Mesodermal cell (in vitro differentiated cells): Measurements from ENCODE around the gene MAN1C1.

Experiments
- H3K27ac ChIP-seq: 2 replicates; pipeline ENCODE4 v1.7.0; 2013; ENCODE audit warnings: mild to moderate bottlenecking, low read depth, low read length, moderate library complexity; ENCODE audit not compliant: severe bottlenecking
- H3K36me3 ChIP-seq: 2 replicates; pipeline ENCODE4 v1.7.1; 2013; ENCODE audit warnings: mild to moderate bottlenecking, low read length, moderate library complexity; ENCODE audit not compliant: control insufficient read depth, insufficient read depth
- H3K4me1 ChIP-seq: one replicate; pipeline ENCODE4 v1.7.1; 2013; ENCODE audit warnings: mild to moderate bottlenecking, low read length; ENCODE audit not compliant: insufficient read depth, control insufficient read depth, poor library complexity, severe bottlenecking
- H3K4me3 ChIP-seq: 2 replicates; pipeline ENCODE4 v1.7.0; 2013; ENCODE audit warnings: low read length, control low read depth, mild to moderate bottlenecking; ENCODE audit not compliant: insufficient read depth, poor library complexity, severe bottlenecking; ENCODE audit errors: extremely low read depth
- H3K9me3 ChIP-seq: 2 replicates; pipeline ENCODE4 v1.7.1; 2013; ENCODE audit warnings: mild to moderate bottlenecking, low read length, moderate library complexity; ENCODE audit not compliant: control insufficient read depth
- WGBS, 2 experiments: methylation state at CpG; one replicate each; pipeline ENCODE4 v1.1.5; 2013; ENCODE audit warnings: missing lambda C conversion rate in 2 of 2; ENCODE audit not compliant: insufficient coverage in 2 of 2; 5-methylcytosine and 5-hydroxymethylcytosine counted together

MAN1C1 gene

DNA sequence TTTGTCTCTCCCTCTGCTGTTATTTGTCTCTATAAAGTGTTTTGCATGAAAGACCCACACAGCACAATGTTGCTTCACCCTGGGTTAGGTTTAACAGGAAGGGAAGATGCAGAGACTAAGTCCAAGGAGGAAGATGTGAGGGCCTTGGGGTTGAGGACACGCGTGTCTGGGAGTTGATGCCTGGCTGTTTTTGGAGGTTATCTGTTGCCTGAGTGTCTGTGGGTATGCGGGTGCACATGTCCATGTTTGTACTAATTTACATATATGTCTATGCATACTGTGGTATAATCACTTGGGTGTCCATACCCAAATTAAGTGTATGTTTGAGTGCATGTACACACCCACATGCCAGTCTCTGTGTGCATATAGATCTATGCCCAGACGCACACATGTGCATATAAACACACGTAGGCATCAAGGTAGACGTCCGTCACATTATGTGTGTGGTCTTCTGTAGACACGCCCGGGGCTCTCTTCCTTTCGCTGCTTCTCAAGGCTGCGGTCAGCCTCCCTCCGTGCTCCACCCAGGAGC lies 962 bp upstream of the MAN1C1 start:
- H3K27ac ChIP-seq: no peak overlapping the region
- no peaks in the 10 kb centered on the region for H3K36me3 ChIP-seq
- H3K4me1 ChIP-seq: peaks cover 10% of the 10 kb centered on the region
- peak overlapping the region; percentile 49 for H3K4me3 ChIP-seq
- 20 to 28% methylated on average over 9 to 10 of the region's 12 CpGs for WGBS, 2 experiments
- H3K9me3 ChIP-seq: no peaks in the 10 kb centered on the region

DNA sequence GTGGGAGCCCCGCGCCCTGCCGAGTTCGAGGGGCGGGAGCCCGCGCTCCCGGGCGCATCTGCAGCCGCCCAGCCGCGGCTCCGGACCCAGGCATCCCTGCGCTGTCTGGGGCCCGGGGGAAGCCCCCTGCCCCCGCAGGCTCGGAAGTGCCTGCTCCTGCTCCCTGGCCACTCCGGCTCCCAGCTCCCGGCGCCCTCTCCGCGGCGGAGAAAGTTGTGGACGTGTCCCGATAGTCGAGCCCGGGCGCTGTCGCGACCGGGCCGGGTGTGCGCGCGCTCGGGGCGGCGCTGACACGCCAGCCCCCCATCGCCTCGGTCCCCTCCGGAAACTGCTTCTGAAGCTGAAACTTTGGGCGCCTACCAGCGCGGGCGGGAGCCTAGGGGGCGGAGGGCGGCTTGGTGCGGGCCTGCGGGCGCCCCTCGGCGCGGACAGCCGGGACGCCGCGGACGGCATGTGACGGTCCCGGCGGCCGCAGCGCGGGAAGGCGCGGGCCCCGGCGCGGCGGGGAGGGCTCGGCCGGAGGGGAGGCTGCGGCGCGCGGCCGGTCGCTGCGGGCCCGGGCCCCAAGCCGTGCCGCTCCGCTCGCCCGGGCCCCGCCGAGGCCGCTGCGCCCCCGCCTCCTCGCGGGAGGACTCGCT lies 515 bp downstream of the MAN1C1 start:
- H3K36me3 ChIP-seq: no peaks in the 10 kb centered on the region
- no peak overlapping the region for H3K27ac ChIP-seq
- peaks cover 10% of the 10 kb centered on the region for H3K4me1 ChIP-seq
- peak overlapping the region; percentile 56 for H3K4me3 ChIP-seq
- no peaks in the 10 kb centered on the region for H3K9me3 ChIP-seq
- 0 to 1% methylated on average over 93 of the region's 94 CpGs for WGBS, 2 experiments

DNA sequence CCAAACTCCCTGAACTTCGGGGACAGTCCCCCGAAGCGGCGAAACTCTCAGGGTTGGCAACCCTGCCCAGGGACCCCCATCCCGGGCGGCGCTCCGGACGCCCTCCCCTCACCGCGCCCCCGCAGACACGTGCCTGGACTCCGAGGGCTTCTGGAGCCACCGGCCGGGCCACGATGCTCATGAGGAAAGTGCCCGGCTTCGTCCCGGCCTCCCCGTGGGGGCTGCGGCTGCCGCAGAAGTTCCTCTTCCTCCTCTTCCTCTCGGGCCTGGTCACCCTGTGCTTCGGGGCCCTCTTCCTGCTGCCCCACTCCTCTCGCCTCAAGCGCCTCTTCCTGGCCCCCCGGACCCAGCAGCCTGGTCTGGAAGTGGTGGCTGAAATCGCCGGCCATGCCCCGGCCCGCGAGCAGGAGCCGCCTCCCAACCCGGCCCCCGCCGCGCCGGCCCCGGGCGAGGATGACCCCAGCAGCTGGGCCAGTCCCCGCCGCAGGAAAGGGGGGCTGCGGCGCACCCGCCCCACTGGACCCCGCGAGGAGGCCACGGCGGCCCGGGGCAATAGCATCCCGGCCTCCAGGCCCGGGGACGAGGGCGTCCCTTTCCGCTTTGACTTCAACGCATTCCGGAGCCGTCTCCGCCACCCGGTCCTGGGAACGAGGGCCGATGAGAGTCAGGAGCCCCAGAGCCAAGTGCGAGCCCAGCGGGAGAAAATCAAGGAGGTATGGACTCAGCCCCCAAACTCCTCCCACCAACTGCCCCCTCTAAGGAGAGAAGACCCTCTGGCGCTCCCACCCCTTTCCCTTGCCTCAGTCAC lies 1.2 kb downstream of the MAN1C1 start:
- no peaks in the 10 kb centered on the region for H3K9me3 ChIP-seq
- no peak overlapping the region for H3K27ac ChIP-seq
- H3K4me1 ChIP-seq: peaks cover 10% of the 10 kb centered on the region
- H3K36me3 ChIP-seq: no peaks in the 10 kb centered on the region
- H3K4me3 ChIP-seq: peak overlapping the region; percentile 35
- WGBS, 2 experiments: 3 to 4% methylated on average over 52 to 64 of the region's 66 CpGs

DNA sequence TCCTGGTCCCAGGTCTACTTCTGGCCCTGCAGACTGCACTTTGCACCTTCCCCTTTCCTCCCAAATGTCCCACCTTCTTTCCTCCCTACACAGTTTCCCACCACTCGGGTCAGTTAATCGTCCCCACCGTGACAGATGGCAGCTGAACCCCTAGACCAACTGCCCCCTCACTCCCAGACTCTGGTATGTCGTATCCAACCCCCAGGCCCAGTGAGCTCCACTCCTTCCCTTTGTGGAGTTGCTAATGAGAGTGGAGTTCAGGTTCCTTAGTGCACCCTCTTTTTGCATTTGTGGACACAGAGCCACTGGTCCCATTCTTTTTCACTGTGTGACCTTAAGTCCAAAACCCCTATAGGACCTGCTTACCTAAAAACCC lies 1.8 kb downstream of the MAN1C1 start:
- Histone ChIP-seq H3K4me3 (no peak overlapping the region), H3K4me1 (peaks cover 10% of the 10 kb centered on the region), H3K36me3 (no peaks in the 10 kb centered on the region)

DNA sequence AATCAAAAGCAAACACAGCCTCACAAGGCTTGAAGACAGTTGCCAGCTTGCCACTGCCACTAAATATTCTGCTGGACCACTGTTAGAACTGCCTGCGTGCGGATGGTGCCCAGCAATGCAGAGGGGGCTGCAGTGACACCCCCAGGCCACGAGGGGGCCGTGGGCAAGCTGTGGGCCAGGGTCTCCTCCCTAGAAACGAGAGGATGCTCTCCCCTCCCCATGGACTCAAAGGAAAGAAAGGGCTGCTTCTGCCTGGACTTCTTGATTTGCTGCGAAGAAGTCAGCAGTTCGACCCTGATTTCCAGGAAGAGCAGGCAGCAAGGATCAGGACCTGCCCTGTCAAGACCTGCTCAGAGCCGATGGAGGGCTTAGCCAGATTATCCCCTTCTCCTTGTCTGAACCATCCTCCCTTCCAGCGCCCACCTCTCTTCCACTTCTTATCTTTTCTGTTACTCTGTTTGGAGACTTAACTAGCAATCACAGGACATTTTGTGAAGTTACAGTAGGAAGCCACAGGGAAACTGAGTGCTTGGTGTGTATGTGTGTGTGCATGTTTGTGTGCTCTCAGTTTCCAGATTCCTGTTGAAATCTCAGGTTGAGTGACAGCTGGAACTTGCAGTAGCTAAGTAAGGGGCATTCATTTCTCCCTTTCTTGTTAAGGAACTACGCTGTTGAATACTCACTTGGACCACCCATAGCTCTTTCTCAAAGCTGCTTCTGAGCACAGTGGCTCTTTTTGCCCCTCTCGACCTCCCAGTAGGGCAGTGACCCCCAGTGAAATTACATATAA lies 2.7 kb downstream of the MAN1C1 start:
- H3K27ac ChIP-seq: no peak overlapping the region
- no peak overlapping the region for H3K4me3 ChIP-seq
- no peaks in the 10 kb centered on the region for H3K9me3 ChIP-seq
- peaks cover 10% of the 10 kb centered on the region for H3K4me1 ChIP-seq
- H3K36me3 ChIP-seq: no peaks in the 10 kb centered on the region
- 21 to 26% methylated on average over 8 to 9 of the region's 11 CpGs for WGBS, 2 experiments

More for the DNA sequence above, 1.8 kb downstream of the MAN1C1 start:
- Histone ChIP-seq H3K9me3 (no peaks in the 10 kb centered on the region), H3K27ac (no peak overlapping the region)
- WGBS, 2 experiments: 0 to 40% methylated on average over 1 to 4 of the region's 4 CpGs

GRCh38 chr1:25620211-25620610 lies 3.6 kb downstream of the MAN1C1 start:
- H3K4me3 ChIP-seq: no peak overlapping the region
- H3K9me3 ChIP-seq: no peaks in the 10 kb centered on the region
- H3K27ac ChIP-seq: no peak overlapping the region
- no peaks in the 10 kb centered on the region for H3K36me3 ChIP-seq
- 92% methylated on average over 3 of the region's 4 CpGs; no CpG with 5 or more reads in 1 of the 2 experiments for WGBS, 2 experiments
- H3K4me1 ChIP-seq: peaks cover 10% of the 10 kb centered on the region

DNA sequence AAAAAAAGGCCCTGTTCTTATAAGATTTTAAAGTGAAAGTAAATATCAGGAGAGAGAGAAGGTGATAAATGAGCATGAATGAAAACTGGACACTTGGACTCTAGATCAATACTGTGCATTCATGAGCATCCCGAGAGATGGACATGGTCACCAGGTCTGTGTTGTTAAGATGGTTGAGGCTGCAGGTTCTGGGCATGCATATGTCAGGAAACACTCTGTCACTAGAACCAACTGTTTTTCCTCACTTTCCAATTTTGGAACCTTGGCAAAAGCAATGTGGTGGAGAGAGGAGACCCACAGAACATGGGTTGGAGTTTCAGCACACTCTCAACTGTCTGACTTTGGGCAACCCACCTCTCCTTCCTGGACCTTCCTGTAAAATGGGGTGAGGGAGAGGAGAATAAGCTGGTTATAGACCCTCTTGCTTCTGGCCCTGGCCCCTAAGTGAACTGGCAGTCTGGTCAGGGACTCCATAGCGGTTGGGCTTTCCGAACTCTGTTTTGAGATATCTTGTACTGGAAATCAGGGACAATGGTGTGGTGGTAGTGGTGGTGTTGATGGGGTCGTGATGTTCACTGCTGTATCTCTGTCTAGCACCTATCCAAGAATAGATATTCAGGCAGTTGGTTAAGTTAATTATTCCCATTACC lies 4.2 kb downstream of the MAN1C1 start:
- H3K4me1 ChIP-seq: peaks cover 8% of the 10 kb centered on the region
- H3K4me3 ChIP-seq: no peak overlapping the region
- 80 to 100% methylated on average over 1 to 2 of the region's 4 CpGs for WGBS, 2 experiments
- H3K9me3 ChIP-seq: no peaks in the 10 kb centered on the region
- H3K27ac ChIP-seq: no peak overlapping the region
- no peaks in the 10 kb centered on the region for H3K36me3 ChIP-seq

GRCh38 chr1:25621876-25622275 lies 5.3 kb downstream of the MAN1C1 start:
- no peaks in the 10 kb centered on the region for H3K9me3 ChIP-seq
- H3K4me3 ChIP-seq: no peak overlapping the region
- no peak overlapping the region for H3K27ac ChIP-seq
- WGBS, 2 experiments: 69 to 92% methylated on average over 2 to 5 of the region's 5 CpGs
- H3K36me3 ChIP-seq: no peaks in the 10 kb centered on the region
- H3K4me1 ChIP-seq: peaks cover 4% of the 10 kb centered on the region

- Histone ChIP-seq H3K36me3 (no peaks in the 10 kb centered on the region), H3K9me3 (no peaks in the 10 kb centered on the region), H3K4me1 (peaks cover 4% of the 10 kb centered on the region), H3K27ac (no peak overlapping the region), H3K4me3 (no peak overlapping the region)
- WGBS, 2 experiments: 87 to 94% methylated on average over 5 to 6 of the region's 6 CpGs
Measured at GRCh38 chr1:25622531-25622930, 5.9 kb downstream of the MAN1C1 start.

DNA sequence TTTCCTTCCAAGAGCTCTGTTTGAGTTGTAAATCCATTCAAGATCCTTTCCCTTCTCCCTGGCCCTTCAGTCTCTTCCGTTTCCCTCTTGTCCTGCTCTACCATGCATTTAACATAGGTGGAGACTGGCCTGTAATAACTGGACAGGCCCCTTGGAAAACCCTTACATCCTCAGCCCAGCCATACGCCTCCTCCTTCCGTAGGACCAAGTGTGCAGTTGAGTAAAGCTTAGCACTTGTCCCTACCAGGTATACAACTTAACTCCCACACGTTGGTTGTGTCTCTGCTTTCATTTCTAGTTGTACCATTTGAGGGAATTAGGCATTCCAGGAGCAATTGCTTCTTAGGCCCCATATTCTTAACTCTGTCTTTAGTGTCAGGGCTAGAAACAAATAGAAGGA lies 6.4 kb downstream of the MAN1C1 start:
- no peaks in the 10 kb centered on the region for H3K9me3 ChIP-seq
- 100% methylated on average over 2 to 3 of the region's 4 CpGs for WGBS, 2 experiments
- no peaks in the 10 kb centered on the region for H3K36me3 ChIP-seq
- H3K4me1 ChIP-seq: no peaks in the 10 kb centered on the region
- no peak overlapping the region for H3K27ac ChIP-seq
- no peak overlapping the region for H3K4me3 ChIP-seq
